Peyer's patch (tissue), 4 donors: Measurements from ENCODE around the gene TMEFF2. TPM values are rescaled to one million over a fixed set of nuclear protein-coding genes. Genes with fewer than 3 reads are reported as not detected.

ENCODE experiments used
- DNase-seq, 3 donors: peaks; one replicate each; pipeline ENCODE4 v3.0.0-alpha.2; 2017 to 2019
- H3K27ac ChIP-seq, 4 donors: fragments of 200-600 bp; sonication (generic); one replicate each; pipeline ENCODE4 v1.5.1; 2016 to 2019
- H3K27me3 ChIP-seq, 2 donors: fragments of 200-600 bp; sonication (generic); one replicate each; pipeline ENCODE4 v1.5.1; 2019
- H3K36me3 ChIP-seq, 3 donors: fragments of 200-600 bp; sonication (generic); one replicate each; pipeline ENCODE4 v1.5.1; 2016 to 2019
- H3K4me1 ChIP-seq, 4 donors: fragments of 200-600 bp; sonication (generic); one replicate each; pipeline ENCODE4 v1.5.1; 2016 to 2019
- H3K4me3 ChIP-seq, 4 donors: fragments of 200-600 bp; sonication (generic); 1 replicate in 3 of 4; 2 replicates in 1 of 4; pipeline ENCODE4 v1.5.1; 2016 to 2019; ENCODE audit warnings: mild to moderate bottlenecking in 1 of 4
- H3K9me3 ChIP-seq, 4 donors: fragments of 200-600 bp; sonication (generic); one replicate each; pipeline ENCODE4 v1.5.1; 2016 to 2019; ENCODE audit warnings: mild to moderate bottlenecking in 1 of 4
- CTCF ChIP-seq, 6 experiments: fragments of 450-650 bp in 4 of 6; fragments of 200-600 bp in 2 of 6; sonication (generic) in 1 of 6; IDR thresholded peaks; one replicate each; pipeline ENCODE4 v1.5.1; 2017 to 2019; ENCODE audit warnings: antibody characterized with exemption in 6 of 6, mild to moderate bottlenecking in 3 of 6, moderate library complexity in 1 of 6
- POLR2A ChIP-seq, 2 donors: fragments of 450-650 bp; IDR thresholded peaks; one replicate each; pipeline ENCODE4 v1.5.1; 2017; ENCODE audit warnings: antibody characterized with exemption in 2 of 2, mild to moderate bottlenecking in 2 of 2, moderate library complexity in 2 of 2
- total RNA-seq, 4 donors: library from RNA; depleted of rRNA; stranded (reverse); fragments of >200 nt; gene quantifications; one replicate each; pipeline ENCODE4 v1.1.0, GENCODE V29; 2016

TMEFF2 gene
- total RNA-seq, 4 donors from 2014 or later = 0.35 to 1.6 (median 0.68) TPM

DNA sequence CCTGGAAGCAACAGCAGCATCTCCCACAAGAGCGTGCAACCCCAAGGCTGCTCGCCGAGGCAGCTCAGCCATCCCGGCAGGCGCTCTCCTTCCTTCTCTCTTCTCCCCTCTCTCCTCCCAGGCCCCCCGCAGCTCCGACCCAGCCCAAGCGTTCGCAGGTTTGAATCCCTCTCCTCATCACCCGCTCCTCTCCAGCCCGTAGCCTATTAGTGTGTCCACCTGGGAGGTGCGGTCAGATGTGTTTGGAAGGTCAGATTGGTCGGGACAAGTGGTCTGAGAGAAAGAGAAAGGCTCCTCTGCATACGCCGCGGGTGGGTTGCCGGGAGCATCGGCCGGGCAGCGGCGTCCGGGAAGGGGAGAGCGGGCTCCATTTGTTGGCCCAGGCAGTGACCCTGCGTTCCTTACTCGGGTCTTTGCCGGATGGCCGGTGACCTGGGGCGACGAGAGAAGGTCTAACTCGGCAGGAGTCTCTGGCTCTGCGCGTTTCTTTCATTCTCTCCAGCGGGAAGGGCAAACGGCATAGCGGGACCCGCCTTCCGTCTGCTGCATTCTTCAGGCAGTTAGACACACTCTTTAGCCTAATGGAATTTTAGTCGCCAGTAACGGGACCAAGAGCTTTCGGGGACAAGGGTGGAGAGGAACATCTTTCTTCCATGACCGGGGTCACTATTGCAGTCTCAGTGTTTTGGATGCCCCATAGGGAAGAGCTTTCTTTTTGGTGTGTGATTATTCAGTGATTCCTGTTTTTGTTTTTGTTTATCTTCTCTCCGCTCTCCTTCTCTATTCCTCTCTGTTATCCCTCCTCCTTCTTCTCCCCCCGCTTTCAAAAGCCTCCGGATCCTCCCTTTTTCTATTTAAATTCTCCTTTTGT lies 1.1 kb upstream of the TMEFF2 start:
- H3K27ac ChIP-seq = no peak overlapping the region
- H3K4me1 ChIP-seq = peaks cover 0 to 24% (median 3%) of the 10 kb centered on the region in 4 donors
- TF ChIP-seq POLR2A (IDR thresholded peaks at IDR 0.05) (no peak), CTCF (IDR thresholded peaks at IDR 0.05) (no peak)
- H3K36me3 ChIP-seq = no peaks in the 10 kb centered on the region
- H3K9me3 ChIP-seq = no peaks in the 10 kb centered on the region
- peak in 1 of 3 donors; percentile 50 for DNase-seq
- peak overlapping the region in 3 of 4 donors; percentile 26 to 53 (median 50) for H3K4me3 ChIP-seq
- H3K27me3 ChIP-seq = peaks cover 0 to 34% of the 10 kb centered on the region in 2 donors

GRCh38 chr2:192194265-192194865 lies 368 bp downstream of the TMEFF2 start:
- no peak overlapping the region for H3K27ac ChIP-seq
- no peak for TF ChIP-seq CTCF (IDR thresholded peaks at IDR 0.05)
- no peak for TF ChIP-seq POLR2A (IDR thresholded peaks at IDR 0.05)
- H3K27me3 ChIP-seq = peaks cover 0 to 34% of the 10 kb centered on the region in 2 donors

GRCh38 chr2:192190474-192190873 lies 4.3 kb downstream of the TMEFF2 start:
- H3K9me3 ChIP-seq = no peaks in the 10 kb centered on the region
- TF ChIP-seq CTCF (IDR thresholded peaks at IDR 0.05) (peak in 3 of 6 experiments; percentile 49 to 59 (median 52)), POLR2A (IDR thresholded peaks at IDR 0.05) (no peak)
- no peak overlapping the region for H3K4me3 ChIP-seq
- no peak overlapping the region for H3K27ac ChIP-seq
- peaks cover 0 to 14% (median 3%) of the 10 kb centered on the region in 4 donors for H3K4me1 ChIP-seq
- peaks cover 0 to 18% of the 10 kb centered on the region in 2 donors for H3K27me3 ChIP-seq
- H3K36me3 ChIP-seq = no peaks in the 10 kb centered on the region
- DNase-seq = no peak

More at GRCh38 chr2:192194265-192194865, 368 bp downstream of the TMEFF2 start:
- Histone ChIP-seq H3K36me3 (no peaks in the 10 kb centered on the region), H3K4me1 (peaks cover 0 to 24% (median 3%) of the 10 kb centered on the region in 4 donors), H3K9me3 (no peaks in the 10 kb centered on the region), H3K4me3 (peak overlapping the region in 3 of 4 donors; percentile 26 to 53 (median 50))
- DNase-seq = peak in 1 of 3 donors; percentile 50

DNA sequence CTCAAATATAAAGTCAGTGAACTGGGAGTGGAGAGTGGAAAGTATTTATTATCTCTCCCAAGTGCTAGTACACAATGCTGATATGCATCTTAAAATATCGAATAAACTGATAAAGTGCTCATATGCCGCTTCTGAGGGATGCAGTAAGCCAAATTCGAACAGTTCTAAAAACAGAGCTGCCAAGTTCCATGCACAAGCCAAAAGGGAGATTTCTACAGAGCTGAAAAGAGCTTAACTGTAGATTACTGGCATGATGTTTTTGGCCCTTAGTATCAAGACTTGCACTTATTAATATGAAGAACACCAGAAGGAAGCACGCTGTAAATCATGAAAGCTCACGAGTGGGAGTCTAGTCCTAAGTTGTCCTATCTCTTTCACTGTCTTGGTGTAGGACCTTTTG lies 7.9 kb downstream of the TMEFF2 start:
- Histone ChIP-seq H3K9me3 (no peaks in the 10 kb centered on the region), H3K27ac (no peak overlapping the region), H3K4me3 (no peak overlapping the region), H3K4me1 (no peaks in the 10 kb centered on the region), H3K36me3 (no peaks in the 10 kb centered on the region), H3K27me3 (no peaks in the 10 kb centered on the region)
- TF ChIP-seq CTCF (IDR thresholded peaks at IDR 0.05) = no peak
- no peak for TF ChIP-seq POLR2A (IDR thresholded peaks at IDR 0.05)
- DNase-seq = no peak

DNA sequence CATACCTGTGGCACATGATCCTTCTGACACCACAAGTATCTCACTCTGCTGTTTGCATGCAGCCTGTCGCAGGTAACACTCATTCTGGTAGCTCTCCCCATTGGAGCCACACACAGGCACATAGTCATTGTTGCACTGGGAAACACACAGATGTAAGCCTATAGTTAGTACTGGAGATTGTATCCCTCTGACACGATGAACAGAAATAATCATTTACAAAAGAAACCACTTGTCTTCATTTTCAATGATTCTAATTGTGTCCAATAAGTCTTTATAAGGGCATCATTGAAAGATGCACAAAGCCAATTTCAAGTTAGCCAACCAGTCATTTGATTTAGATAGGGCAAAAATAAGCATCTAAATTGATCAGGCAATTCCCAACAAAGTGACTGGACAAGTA lies 10.4 kb downstream of the TMEFF2 start:
- Histone ChIP-seq H3K9me3 (no peaks in the 10 kb centered on the region), H3K27me3 (no peaks in the 10 kb centered on the region), H3K4me3 (no peak overlapping the region), H3K27ac (no peak overlapping the region), H3K4me1 (no peaks in the 10 kb centered on the region), H3K36me3 (no peaks in the 10 kb centered on the region)
- TF ChIP-seq POLR2A (IDR thresholded peaks at IDR 0.05) (no peak), CTCF (IDR thresholded peaks at IDR 0.05) (no peak)
- DNase-seq = no peak
